IPS DF 4.7 (cell line): ENCODE data around the gene TEKTIP1.
"Not testable (repeated sequence)": the region's sequence is repeated elsewhere in the genome, so short reads cannot be mapped to it uniquely, and the experiment has no call there.

Experiments used
- DNase-seq: peaks from one replicate; pipeline ENCODE4 v3.0.0-alpha.2; 2013; ENCODE audit warnings: low spot score; ENCODE audit errors: extremely low read depth

TEKTIP1 gene

GRCh38 chr19:3581792-3582191 is 42.8 kb downstream of the TEKTIP1 start:
- not testable (repeated sequence) for DNase-seq

DNA sequence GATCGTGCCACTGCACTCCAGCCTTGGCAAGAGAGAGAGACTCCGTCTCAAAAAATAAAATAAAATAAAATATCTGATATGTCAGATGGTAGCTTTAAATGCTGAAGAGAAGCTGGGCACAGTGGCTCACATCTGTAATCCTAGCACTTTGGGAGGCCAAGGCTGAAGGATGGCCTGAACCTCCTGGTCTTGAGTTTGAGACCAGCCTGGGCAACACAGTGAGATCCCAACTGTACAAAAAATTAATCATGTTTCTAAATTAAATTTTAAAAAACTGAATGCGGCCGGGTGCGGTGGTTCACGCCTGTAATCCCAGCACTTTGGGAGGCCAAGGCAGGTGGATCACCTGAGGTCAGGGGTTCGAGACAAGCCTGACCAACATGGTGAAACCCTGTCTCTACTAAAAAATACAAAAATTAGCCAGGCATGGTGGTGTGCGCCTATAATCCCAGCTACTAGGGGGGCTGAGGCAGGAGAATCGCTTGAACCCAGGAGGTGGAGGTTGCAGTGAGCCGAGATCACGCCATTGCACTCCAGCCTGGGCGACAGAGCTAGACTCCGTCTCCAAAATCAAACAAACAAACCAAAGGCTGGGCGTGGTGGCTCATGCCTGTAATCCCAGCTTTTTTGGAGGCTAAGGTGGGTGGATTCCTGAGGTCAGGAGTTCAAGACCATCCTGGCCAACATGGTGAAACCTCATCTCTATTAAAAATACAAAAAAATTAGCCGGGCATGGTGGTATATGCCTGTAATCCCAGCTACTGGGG is 45.2 kb downstream of the TEKTIP1 start:
- DNase-seq = not testable (repeated sequence)

GRCh38 chr19:3585301-3586126 is 46.5 kb downstream of the TEKTIP1 start, which contains the start of gene GIPC3:
Gene GIPC3, plus strand, starts transcription at chr19:3585478. Its CDS starts 120 bp downstream, at chr19:3585598.
- no peak for DNase-seq

GRCh38 chr19:3586127-3586626 is 47.2 kb downstream of the TEKTIP1 start:
- no peak for DNase-seq

- DNase-seq = no peak
Observed at GRCh38 chr19:3586707-3587346, 47.9 kb downstream of the TEKTIP1 start.

GRCh38 chr19:3589439-3589838 is 50.5 kb downstream of the TEKTIP1 start:
- DNase-seq = no peak

- DNase-seq = no peak
Observed at GRCh38 chr19:3589949-3590348, 51.0 kb downstream of the TEKTIP1 start.

GRCh38 chr19:3590991-3591659 is 52.2 kb downstream of the TEKTIP1 start:
- no peak for DNase-seq

DNA sequence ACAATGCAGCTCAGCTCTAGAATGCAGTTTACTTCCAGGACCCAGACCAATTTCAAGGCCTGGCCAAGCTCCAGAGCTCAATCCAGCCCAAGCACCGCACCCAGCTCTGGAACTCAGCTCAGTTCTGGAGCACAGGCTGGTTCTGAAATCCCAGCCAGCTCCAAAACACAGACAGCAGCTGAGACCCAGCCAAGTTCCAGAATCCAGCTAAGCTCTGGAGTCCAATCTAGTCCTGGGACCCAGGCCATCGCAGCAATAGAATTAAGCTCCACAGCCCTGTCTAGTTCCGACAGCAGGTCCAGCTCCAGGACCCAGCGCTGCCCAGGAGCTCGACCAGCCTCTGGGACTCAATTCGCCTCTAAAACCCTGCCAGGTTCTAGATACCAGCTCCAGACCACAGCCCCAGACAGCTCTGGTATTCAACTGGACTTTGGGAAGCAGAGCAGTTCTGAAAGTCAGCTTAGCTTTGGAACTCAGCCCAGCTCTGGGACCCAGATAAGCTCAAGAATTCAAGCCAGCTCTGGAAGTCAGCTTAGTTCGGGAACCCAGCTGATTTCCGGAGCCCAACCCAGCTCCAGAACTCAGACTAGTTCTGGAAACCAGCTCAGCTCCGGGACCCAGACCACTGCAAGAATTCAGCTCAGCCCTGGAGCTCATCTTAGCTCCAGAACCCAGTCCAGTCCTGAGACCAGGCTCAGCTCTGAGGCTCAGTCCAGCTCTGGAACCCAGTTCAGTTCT is 53.1 kb downstream of the TEKTIP1 start:
- no peak for DNase-seq

DNA sequence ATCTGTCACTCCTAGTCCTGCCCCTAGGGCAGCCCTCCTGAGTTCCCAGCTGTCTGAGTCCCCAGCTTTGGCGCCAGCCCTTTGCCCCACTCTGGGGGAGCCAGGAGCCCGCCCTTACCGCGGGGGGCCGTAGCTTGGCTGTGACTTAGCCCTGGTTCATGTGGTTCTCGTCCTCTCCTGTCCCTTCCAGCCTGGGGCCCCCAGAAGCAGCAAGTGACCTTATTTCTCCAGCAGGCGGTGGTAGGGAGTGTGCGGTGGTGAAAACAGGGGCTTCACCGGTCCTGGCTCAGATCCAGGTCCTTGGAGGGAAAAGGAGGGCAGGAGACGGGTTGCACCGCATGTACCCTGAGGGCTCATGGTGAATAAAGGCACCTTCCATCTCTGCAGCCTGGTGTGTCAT is 54.2 kb downstream of the TEKTIP1 start:
- DNase-seq = no peak
